HCT116 (cell line): Measurements from ENCODE around the gene IFITM1.

ENCODE experiments used
- CEBPB ChIP-seq: IDR thresholded peaks from 2 replicates; pipeline ENCODE4 v1.6.1; 2012; ENCODE audit warnings: low read depth
- CTCF ChIP-seq, 3 experiments: fragments of 200-600 bp in 1 of 3; sonication (generic) in 1 of 3; IDR thresholded peaks in 2 of 3; conservative IDR thresholded peaks in 1 of 3; 2 replicates each; pipeline ENCODE4 v1.5.1; 2012 to 2017; ENCODE audit warnings: low read depth in 2 of 3, low read length in 2 of 3, antibody characterized with exemption in 1 of 3, borderline replicate concordance in 1 of 3, control low read depth in 1 of 3, mild to moderate bottlenecking in 1 of 3, mixed read lengths in 1 of 3, mixed run types in 1 of 3, moderate library complexity in 1 of 3; ENCODE audit not compliant: insufficient read depth in 1 of 3
- EZH2 ChIP-seq: fragments of 200-600 bp; sonication (generic); IDR thresholded peaks from 2 replicates; pipeline ENCODE4 v1.6.1; 2017; ENCODE audit warnings: antibody characterized with exemption, mixed run types
- EZH2phosphoT487 ChIP-seq: fragments of 200-600 bp; IDR thresholded peaks from 2 replicates; pipeline ENCODE4 v1.6.1; 2018; ENCODE audit warnings: antibody characterized with exemption, borderline replicate concordance
- JUND ChIP-seq: IDR thresholded peaks from 2 replicates; pipeline ENCODE4 v1.6.1; 2012
- POLR2A ChIP-seq: IDR thresholded peaks from 2 replicates; pipeline ENCODE4 v1.7.0; 2011; ENCODE audit warnings: borderline replicate concordance; ENCODE audit not compliant: insufficient read depth, insufficient read length; ENCODE audit errors: extremely low read depth
- POLR2AphosphoS5 ChIP-seq: IDR thresholded peaks from 2 replicates; pipeline ENCODE4 v1.6.1; 2011; ENCODE audit warnings: mild to moderate bottlenecking, low read depth, low read length, moderate library complexity

- TF ChIP-seq CTCF (IDR thresholded peaks at IDR 0.05 in 2 of 3, conservative IDR thresholded peaks at IDR 0.05 in 1 of 3; ENCODE audit: borderline replicate concordance in 1 of 3, insufficient read depth in 1 of 3, low read depth in 2 of 3, low read length in 2 of 3), result no peak
- no peak for TF ChIP-seq POLR2AphosphoS5
- no peak for TF ChIP-seq EZH2
- TF ChIP-seq JUND, result no peak
- TF ChIP-seq EZH2phosphoT487, result no peak
- no peak for TF ChIP-seq POLR2A
- TF ChIP-seq CEBPB, result no peak
These were observed at the start of gene IFITM1 for GRCh38 chr11:313787-314553.
